Stimulated activated naive CD8-positive, alpha-beta T cell treated with anti-CD3 and anti-CD28 coated beads, Interleukin-15, Interleukin-2, amounts not matched to agents 100 U/mL and 50 U/mL, for 24 hours (primary cell): Measurements from ENCODE around the gene SEC14L1.

Experiments
- ATAC-seq: fragments of 150-1000 bp; cut with Tn5 transposase; one replicate; pipeline ENCODE4 v1.10.0; 2021
- DNase-seq: peaks from one replicate; pipeline ENCODE4 v3.0.0; 2021

Gene SEC14L1

GRCh38 chr17:77163511-77164280 lies 22.9 kb downstream of the SEC14L1 start:
- DNase-seq (no peak), ATAC-seq (no peak)

- ATAC-seq: no peak
- no peak for DNase-seq
Observed at GRCh38 chr17:77164483-77165091, 23.8 kb downstream of the SEC14L1 start.

DNA sequence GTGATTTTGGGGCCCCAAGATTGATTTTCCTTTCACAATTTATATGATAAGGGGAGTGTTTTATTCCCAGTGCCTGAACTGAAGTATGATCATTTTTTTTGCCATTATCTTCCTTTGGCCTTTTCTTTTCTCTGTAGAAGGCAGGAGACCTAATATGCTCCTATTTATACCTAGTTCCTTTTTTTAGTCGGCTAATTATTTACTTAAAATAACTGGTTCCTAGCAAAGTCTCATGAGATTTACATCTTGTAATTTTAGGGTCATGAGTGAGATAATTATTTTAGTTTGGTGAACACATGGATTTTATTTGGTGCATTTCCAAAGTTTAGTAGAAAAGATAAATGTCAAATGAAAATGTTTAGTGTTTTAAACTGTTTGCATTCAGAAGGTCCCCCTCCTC lies 24.8 kb downstream of the SEC14L1 start:
- DNase-seq (no peak), ATAC-seq (no peak)

DNA sequence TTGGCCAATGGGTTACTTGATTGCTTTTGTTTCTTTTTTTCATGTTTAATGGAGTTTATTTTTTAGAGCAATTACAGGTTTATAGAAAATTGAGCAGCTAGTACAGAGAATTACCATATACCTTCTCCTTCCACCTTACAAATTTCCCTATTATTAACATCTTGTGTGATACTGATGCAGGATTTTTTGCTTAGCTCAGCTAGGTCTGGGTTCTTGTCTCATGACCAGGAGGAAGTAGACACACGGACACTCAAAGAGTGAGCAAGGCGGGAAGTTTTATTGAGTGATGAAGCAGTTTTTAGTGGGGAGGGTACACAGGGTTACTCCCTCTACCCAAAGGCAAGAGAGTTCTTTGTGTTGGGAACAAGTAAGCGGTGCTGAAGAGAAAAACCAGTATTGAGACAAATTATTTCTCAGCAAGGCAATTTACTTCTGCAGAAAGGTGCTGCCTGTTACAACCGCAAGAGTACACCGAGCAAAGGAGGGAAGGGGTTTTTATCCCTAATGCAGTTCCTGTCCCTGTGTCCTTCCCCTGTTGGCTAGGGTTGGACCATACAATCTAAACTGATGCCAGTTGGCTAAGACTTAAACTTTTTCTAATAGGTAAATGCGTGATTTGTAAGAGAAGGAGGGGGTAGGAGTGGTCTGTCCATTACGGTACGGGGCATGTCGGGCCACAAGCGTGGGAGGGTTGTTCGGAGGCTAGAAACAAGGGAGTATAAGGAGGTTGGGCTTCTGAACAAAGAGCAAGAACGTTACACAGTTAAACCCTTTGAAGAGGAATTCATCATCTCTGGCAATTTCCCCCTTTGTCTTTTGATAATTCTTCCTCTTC lies 26.9 kb downstream of the SEC14L1 start:
- DNase-seq: no peak
- ATAC-seq: no peak

GRCh38 chr17:77173104-77173503 lies 32.3 kb downstream of the SEC14L1 start:
- ATAC-seq: no peak
- no peak for DNase-seq

- DNase-seq (no peak), ATAC-seq (no peak)
Observed at GRCh38 chr17:77174928-77175661, 34.3 kb downstream of the SEC14L1 start.

DNA sequence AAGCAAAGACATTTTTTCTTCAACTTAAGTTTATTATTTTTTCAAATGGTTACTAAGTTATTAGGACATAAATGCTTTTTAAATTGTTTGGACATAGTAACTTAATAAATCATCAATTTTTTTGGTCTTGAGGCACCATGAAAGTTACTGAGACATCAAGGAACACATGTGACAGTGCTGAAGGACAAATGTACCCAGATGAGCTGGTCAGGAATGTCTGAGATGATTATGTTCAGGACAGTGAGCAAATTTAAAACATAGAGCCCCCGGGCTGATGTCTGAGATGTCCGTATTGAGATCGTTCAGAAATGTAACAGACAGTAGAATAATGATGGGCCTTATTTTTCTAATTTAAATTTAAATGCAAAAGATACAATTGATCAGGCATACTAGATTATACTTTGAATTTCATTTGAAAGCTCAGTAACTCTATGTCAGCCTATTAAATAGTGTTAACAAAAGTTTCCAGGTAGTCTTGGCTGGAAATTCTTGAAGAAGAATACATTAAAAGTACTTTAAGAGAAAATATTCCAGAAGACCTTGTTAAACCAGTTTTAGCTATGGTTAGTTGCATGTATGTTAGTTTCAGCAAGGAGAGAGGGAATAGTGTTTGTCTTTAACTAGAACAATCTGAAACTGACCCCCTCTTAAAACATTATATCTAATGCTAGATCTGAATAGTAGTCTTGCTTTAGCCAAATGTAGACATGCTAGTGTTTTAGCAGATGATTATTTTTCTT lies 36.4 kb downstream of the SEC14L1 start:
- ATAC-seq: no peak
- no peak for DNase-seq

DNA sequence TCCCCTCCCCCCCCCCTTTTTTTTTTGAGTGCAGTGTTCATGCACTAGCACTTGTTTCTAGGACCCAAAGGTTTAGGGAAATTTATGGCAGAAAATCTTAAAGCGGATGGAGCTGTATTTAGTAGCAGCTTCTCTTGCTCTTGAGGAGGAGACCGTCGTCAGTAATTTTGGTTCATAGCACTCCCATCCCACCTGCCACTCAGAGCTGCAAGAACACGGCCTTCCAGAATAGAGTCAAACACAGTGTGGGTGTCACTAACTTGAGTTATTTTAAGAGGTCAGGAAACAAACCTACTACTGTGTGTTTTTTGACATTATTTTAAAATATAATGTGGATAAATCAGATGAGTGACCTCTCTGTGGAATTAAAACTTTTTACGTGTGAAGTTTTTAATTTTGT lies 37.3 kb downstream of the SEC14L1 start:
- ATAC-seq (no peak), DNase-seq (no peak)

GRCh38 chr17:77178563-77178962 lies 37.8 kb downstream of the SEC14L1 start:
- ATAC-seq: no peak

GRCh38 chr17:77180503-77181357 lies 40.0 kb downstream of the SEC14L1 start:
- ATAC-seq (no peak), DNase-seq (no peak)

More at GRCh38 chr17:77178563-77178962, 37.8 kb downstream of the SEC14L1 start:
- no peak for DNase-seq

- no peak for ATAC-seq
- no peak for DNase-seq
Observed at GRCh38 chr17:77182205-77183172, 41.7 kb downstream of the SEC14L1 start.

DNA sequence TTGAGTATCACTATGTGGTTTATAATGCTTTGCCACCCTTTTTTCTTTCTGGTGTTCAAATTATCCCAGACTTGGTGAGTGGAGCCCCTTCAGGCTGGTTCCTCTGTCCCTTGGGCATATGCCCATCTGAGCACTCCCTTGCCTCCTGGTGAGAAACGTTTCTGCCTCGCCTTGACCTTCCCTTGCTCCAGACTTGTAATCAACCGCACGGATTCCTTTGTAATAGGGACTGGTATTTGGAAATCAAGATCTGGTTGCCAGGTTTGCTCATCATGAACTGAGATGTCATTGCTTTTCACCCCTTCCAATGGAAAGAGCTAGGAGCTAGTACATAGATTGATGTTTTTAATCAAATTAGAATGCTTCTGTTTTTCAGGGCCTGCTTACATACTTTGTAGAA lies 43.7 kb downstream of the SEC14L1 start:
- no peak for ATAC-seq
- DNase-seq: no peak

DNA sequence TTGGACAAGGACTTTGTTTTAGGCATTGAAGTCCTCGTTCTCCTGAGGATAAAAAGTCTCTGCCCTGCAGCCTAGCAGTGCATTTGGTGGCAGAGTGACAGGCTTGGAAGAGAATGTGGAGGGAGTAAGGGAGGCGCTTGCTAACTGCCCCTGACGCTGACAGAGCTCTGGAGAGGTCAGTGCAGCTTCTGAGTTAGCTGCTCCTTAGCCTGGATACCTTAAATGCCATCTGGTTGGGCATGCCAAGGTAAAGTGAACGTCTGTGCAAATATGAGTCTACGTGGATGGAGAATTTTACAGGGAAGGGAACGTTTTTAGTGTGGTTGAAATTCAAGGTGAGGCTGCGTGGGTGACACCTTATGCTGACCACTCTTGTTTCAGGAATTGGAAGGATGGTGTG lies 44.4 kb downstream of the SEC14L1 start:
- DNase-seq (no peak), ATAC-seq (no peak)

GRCh38 chr17:77186141-77186604 lies 45.4 kb downstream of the SEC14L1 start:
- ATAC-seq (peak; percentile 53), DNase-seq (peak; percentile 60)

- DNase-seq: no peak
- ATAC-seq: no peak
Observed at GRCh38 chr17:77188084-77189066, 47.6 kb downstream of the SEC14L1 start.

DNA sequence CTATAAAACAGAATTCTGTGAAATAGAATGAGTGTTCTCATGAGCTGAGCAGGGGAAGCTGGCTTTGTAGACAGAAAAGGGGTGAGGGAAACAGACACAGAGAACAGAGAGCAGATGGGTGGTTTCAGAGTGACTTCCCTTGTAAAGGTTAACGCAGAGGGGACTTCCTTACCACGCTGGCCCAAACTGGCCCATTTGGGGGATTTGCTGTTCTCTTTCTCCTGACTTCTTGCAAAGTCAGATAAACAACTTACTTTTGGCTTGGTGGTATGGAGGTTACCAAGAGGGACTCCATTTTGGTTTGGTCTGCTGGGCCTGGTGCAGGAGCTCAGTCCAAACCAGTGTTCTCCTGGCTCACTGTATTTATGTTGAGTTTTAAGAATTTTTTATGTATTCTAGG lies 48.4 kb downstream of the SEC14L1 start:
- DNase-seq (peak; percentile 41), ATAC-seq (peak; percentile 84)

GRCh38 chr17:77190576-77190975 lies 49.8 kb downstream of the SEC14L1 start:
- ATAC-seq (no peak), DNase-seq (no peak)

GRCh38 chr17:77191244-77191643 lies 50.5 kb downstream of the SEC14L1 start:
- DNase-seq: no peak

More at GRCh38 chr17:77191244-77191643, 50.5 kb downstream of the SEC14L1 start:
- no peak for ATAC-seq
